Kidney epithelial cell (primary cell): ENCODE measurements around the gene GOPC. TPM values are rescaled to one million over a fixed set of nuclear protein-coding genes. Genes with fewer than 3 reads are reported as not detected.

Experiments used
- DNase-seq: peaks from one replicate; pipeline ENCODE4 v3.0.0-alpha.2; 2010; ENCODE audit warnings: low read depth
- H3K27me3 ChIP-seq: 2 replicates; pipeline ENCODE4 v1.6.0; 2011; ENCODE audit warnings: low read length; ENCODE audit not compliant: control insufficient read depth, insufficient read depth
- H3K36me3 ChIP-seq: 2 replicates; pipeline ENCODE4 v1.5.1; 2011; ENCODE audit warnings: low read length; ENCODE audit not compliant: control insufficient read depth, insufficient read depth
- H3K4me3 ChIP-seq: 2 replicates; pipeline ENCODE4 v1.5.1; 2011; ENCODE audit warnings: low read depth, mild to moderate bottlenecking, control low read depth, low read length
- total RNA-seq: library from RNA; depleted of rRNA; stranded (reverse); fragments of >200 nt; gene quantifications from 2 replicates; pipeline ENCODE4 v1.2.3, GENCODE V29; 2015
- TF ChIP-seq, protein P1 (sequence below): IDR thresholded peaks from 2 replicates; pipeline ENCODE4 v1.5.1; 2011; ENCODE audit warnings: mild to moderate bottlenecking, moderate library complexity, low read length, control low read depth, inconsistent platforms; ENCODE audit not compliant: insufficient read depth, poor library complexity, severe bottlenecking

GOPC gene
- total RNA-seq, 1 donor from 2014 or later: 25.9 TPM

DNA sequence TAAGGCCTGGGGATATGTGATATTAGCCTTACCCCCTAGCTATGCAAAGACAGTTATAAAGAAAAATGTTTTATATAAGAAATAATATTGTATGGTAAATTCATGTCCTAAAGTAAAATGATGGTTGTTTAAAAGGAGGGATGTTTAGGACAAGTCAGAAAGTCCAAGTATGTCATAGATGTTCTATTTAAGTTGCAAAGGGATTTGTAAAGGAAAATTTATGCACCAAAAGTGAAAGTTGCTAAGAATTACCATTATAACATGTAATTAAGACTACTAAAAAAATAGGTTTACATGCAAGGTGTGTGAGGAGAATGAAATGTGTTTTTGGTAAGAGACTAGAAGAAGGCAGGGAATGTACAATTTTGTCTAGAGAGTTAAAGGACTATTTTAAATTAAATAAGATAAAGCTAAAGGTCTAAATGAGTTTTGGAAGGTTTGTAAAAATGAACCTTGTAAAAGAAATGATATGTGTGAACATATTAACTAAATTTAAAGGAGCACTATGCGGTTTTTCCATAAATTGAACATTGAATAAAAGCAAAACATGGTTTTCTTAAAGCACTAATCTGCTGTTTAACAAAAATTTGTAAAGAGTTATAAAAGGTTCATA lies 22.7 kb upstream of the GOPC start:
- TF ChIP-seq, protein P1, sequence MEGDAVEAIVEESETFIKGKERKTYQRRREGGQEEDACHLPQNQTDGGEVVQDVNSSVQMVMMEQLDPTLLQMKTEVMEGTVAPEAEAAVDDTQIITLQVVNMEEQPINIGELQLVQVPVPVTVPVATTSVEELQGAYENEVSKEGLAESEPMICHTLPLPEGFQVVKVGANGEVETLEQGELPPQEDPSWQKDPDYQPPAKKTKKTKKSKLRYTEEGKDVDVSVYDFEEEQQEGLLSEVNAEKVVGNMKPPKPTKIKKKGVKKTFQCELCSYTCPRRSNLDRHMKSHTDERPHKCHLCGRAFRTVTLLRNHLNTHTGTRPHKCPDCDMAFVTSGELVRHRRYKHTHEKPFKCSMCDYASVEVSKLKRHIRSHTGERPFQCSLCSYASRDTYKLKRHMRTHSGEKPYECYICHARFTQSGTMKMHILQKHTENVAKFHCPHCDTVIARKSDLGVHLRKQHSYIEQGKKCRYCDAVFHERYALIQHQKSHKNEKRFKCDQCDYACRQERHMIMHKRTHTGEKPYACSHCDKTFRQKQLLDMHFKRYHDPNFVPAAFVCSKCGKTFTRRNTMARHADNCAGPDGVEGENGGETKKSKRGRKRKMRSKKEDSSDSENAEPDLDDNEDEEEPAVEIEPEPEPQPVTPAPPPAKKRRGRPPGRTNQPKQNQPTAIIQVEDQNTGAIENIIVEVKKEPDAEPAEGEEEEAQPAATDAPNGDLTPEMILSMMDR: no peak

DNA sequence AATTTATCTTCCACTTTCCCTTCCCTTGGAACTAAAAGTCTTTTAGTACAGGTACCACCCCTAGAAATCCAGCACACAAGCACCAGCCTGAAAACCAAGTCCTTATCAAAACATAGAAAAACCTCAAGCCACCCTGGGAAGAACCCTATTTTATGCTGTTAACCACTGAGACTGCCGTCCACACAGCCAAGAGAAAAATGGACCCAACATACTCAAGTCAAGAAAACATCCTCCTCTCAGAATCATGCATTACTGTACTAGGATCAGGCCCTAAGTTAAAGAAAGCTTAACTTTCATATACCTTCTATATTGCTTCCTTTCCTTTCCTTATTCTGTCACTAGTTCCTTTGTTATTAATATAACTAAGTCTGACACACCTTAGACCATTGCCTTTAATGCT lies 16.9 kb upstream of the GOPC start:
- TF ChIP-seq, protein P1: no peak
- H3K4me3 ChIP-seq: no peak overlapping the region
- no peaks in the 10 kb centered on the region for H3K27me3 ChIP-seq
- DNase-seq: no peak
- no peaks in the 10 kb centered on the region for H3K36me3 ChIP-seq

More for the DNA sequence above, 22.7 kb upstream of the GOPC start:
- H3K4me3 ChIP-seq: no peak overlapping the region
- H3K27me3 ChIP-seq: no peaks in the 10 kb centered on the region
- no peak for DNase-seq
- H3K36me3 ChIP-seq: no peaks in the 10 kb centered on the region

DNA sequence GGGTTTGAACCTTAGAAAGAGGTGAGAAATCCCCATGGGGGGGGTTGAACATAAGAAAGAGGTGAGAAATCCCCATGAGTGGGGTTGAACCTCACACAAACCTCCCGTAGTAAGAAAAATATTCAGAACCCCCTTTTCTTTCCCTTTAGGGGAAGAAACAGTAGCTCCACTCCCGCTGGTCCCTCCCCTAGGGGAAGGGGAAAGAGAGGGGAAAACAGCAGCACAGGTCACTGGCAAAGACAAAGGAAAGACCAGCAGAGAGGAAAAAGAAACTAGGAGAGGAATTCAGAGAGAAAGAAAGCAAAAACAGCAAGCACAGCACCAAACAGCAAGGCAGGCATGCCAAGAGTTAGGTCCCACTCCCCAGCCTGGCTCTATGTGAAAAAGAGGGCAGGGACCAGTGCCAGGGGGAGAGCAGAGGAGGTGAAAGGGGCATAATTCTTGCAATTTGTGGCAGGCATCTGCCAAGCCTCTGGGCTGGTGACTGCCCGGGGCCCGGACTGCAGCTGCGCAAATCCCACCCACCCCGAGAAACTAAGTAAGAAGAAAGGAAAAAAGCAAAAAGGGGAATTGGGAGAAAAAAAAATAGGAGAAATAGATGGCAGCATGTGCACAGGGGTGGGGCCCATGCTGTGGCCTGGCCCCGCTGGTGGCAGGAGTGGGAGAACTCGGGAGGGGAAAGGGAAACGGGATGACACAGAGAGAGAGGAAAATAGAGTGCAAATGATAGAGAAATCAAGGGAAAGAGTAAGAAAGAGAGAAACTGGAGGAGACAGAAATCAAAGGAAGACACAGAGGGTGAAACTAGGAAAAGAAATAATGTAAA lies 15.1 kb upstream of the GOPC start:
- no peak for DNase-seq
- H3K27me3 ChIP-seq: no peaks in the 10 kb centered on the region
- H3K4me3 ChIP-seq: no peak overlapping the region
- TF ChIP-seq, protein P1: no peak
- H3K36me3 ChIP-seq: no peaks in the 10 kb centered on the region

DNA sequence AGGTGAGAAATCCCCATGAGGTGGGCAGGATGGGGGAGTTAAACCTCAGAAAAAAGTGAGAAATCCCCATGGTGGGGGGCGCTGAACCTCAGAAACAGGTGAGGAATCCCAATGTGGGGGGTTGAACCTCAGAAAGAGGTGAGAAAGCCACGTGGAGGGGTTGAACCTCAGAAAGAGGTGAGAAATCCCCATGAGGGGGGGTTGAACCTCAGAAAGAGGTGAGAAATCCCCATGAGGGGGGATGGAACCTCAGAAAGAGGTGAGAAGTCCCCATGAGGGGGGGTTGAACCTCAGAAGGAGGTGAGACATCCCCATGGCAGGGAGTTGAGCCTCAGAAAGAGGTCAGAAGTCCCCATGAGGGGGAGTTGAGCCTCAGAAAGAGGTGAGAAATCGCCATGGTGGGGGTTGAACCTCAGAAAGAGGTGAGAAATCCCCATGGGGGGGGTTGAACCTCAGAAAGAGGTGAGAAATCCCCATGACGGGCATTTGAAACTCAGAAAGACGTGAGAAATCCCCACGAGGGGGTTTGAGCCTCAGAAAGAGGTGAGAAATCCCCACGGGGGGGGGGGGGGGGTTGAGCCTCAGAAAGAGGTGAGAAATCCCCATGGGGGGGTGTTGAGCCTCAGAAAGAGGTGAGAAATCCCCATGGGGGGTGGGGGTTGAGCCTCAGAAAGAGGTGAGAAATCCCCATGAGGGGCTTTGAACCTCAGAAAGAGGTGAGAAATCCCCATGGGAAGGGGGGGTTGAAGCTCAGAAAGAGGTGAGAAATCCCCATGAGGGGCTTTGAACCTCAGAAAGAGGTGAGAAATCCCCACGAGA lies 14.3 kb upstream of the GOPC start:
- no peaks in the 10 kb centered on the region for H3K27me3 ChIP-seq
- H3K36me3 ChIP-seq: no peaks in the 10 kb centered on the region
- no peak for DNase-seq
- H3K4me3 ChIP-seq: no peak overlapping the region
- TF ChIP-seq, protein P1: no peak

DNA sequence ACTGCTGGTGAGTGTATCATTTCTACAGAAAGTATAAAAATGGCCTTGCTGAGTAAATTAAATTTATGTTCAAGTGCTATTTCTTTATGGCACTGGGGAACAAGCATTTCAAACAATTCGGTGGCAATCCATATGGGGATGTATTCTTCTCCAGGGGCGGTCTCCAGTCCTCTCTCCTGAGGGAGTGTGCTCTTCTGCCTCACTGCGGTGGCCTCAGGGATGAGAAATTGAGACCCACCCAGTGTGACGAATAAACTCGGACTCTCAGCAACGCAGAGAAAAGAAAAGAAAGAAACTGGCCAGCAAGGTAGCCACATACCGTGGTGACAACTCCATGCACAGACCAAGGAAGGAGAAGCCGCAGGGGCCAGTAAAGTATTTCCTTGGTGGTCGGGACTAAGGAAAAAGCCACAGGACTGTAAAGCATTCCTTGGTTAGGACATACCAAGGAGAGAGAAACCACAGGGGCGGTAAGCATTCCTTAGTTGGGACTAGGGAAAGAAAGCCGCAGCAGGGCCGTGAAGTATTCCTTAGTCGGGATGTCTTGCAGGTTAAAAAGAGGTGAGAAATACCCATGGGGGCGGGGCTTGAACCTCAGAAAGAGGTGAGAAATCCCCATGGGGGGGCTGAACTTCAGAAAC lies 13.6 kb upstream of the GOPC start:
- TF ChIP-seq, protein P1: no peak
- Histone ChIP-seq H3K36me3 (no peaks in the 10 kb centered on the region), H3K27me3 (no peaks in the 10 kb centered on the region), H3K4me3 (no peak overlapping the region)
- DNase-seq: no peak
